ENCODE data around the gene PARD3B.

- TF ChIP-seq POLR2A (IDR thresholded peaks at IDR 0.05; ENCODE audit: low read depth, low read length) (no peak), POLR2AphosphoS5 (IDR thresholded peaks at IDR 0.05; ENCODE audit: low read depth, low read length) (no peak), TAF1 (IDR thresholded peaks at IDR 0.05; ENCODE audit: borderline replicate concordance, low read depth, low read length) (no peak)
Measured at GRCh38 chr2:204771721-204772120, 226.4 kb downstream of the PARD3B start.

Data from GM12892 (cell line).